Esophagus squamous epithelium (tissue), 5 donors: ENCODE results near the gene RALGAPA1. TPM values are rescaled to one million over a fixed set of nuclear protein-coding genes. Genes with fewer than 3 reads are reported as not detected.

Experiments
- DNase-seq: peaks from one replicate; lab custom pipeline; 2025; lab: John Stamatoyannopoulos, UW
- H3K27ac ChIP-seq, 4 donors: fragments of 200-600 bp; sonication (generic); one replicate each; pipeline ENCODE4 v1.5.1; 2016 to 2019; ENCODE audit warnings: mild to moderate bottlenecking in 1 of 4
- H3K27me3 ChIP-seq, 4 donors: fragments of 200-600 bp; sonication (generic); 1 replicate in 3 of 4; 2 replicates in 1 of 4; pipeline versions ENCODE4 v1.5.1 to v1.6.0; 2017 to 2021; ENCODE audit warnings: antibody characterized with exemption in 1 of 4
- H3K36me3 ChIP-seq, 3 donors: fragments of 200-600 bp; sonication (generic); one replicate each; pipeline ENCODE4 v1.5.1; 2016 to 2019
- H3K4me1 ChIP-seq, 3 donors: fragments of 200-600 bp; sonication (generic); one replicate each; pipeline ENCODE4 v1.5.1; 2017 to 2019
- H3K4me3 ChIP-seq, 4 donors: fragments of 200-600 bp; sonication (generic); 1 replicate in 3 of 4; 2 replicates in 1 of 4; pipeline ENCODE4 v1.5.1; 2016 to 2019; ENCODE audit warnings: mild to moderate bottlenecking in 2 of 4, moderate library complexity in 1 of 4
- H3K9me3 ChIP-seq, 3 donors: fragments of 200-600 bp; sonication (generic); one replicate each; pipeline ENCODE4 v1.5.1; 2016 to 2019
- CTCF ChIP-seq, 6 experiments: fragments of 450-650 bp in 4 of 6; fragments of 200-600 bp in 2 of 6; sonication (generic) in 2 of 6; IDR thresholded peaks; one replicate each; pipeline ENCODE4 v1.5.1; 2016 to 2019; ENCODE audit warnings: antibody characterized with exemption in 6 of 6, mild to moderate bottlenecking in 4 of 6, moderate library complexity in 4 of 6
- POLR2A ChIP-seq, 4 donors: fragments of 450-650 bp; IDR thresholded peaks; one replicate each; pipeline ENCODE4 v1.6.1; 2017; ENCODE audit warnings: antibody characterized with exemption in 4 of 4, mild to moderate bottlenecking in 4 of 4, moderate library complexity in 3 of 4
- WGBS, 2 donors: methylation state at CpG; one replicate each; pipeline ENCODE4 v1.1.5; 2018; 5-methylcytosine and 5-hydroxymethylcytosine counted together
- intact Hi-C: fragments of 100-400 bp; cut with DNase I; formaldehyde crosslinking; loops from one replicate; pipeline ENCODE4 v1.15.0; 2022
- total RNA-seq, 4 donors: library from RNA; depleted of rRNA; stranded (reverse); fragments of >200 nt; gene quantifications; one replicate each; pipeline ENCODE4 v1.1.0, GENCODE V29; 2016
- donor health status: DM: yes; HTN: yes; CAD: no.

The RALGAPA1 gene
- total RNA-seq, 4 donors from 2014 or later: 22.5 to 78.6 (median 39.8) TPM

- H3K27ac ChIP-seq: no peak overlapping the region
- no peak overlapping the region for H3K4me3 ChIP-seq
- TF ChIP-seq POLR2A (IDR thresholded peaks at IDR 0.05) (no peak), CTCF (IDR thresholded peaks at IDR 0.05) (no peak)
- no peaks in the 10 kb centered on the region for H3K36me3 ChIP-seq
- DNase-seq: no peak
- H3K27me3 ChIP-seq: no peaks in the 10 kb centered on the region
- H3K4me1 ChIP-seq: no peaks in the 10 kb centered on the region
- intact Hi-C loops: no loop called here
- WGBS, 2 donors: 88 to 100% methylated on average over 3 of the region's 3 CpGs
- no peaks in the 10 kb centered on the region for H3K9me3 ChIP-seq
Observed at GRCh38 chr14:35696119-35696518, 113.0 kb downstream of the RALGAPA1 start.

GRCh38 chr14:35695647-35696046 lies 113.4 kb downstream of the RALGAPA1 start:
- H3K9me3 ChIP-seq: no peaks in the 10 kb centered on the region
- H3K4me1 ChIP-seq: no peaks in the 10 kb centered on the region
- TF ChIP-seq POLR2A (IDR thresholded peaks at IDR 0.05) (no peak), CTCF (IDR thresholded peaks at IDR 0.05) (no peak)
- WGBS, 2 donors: 70 to 84% methylated on average over 1 of the region's 1 CpG
- H3K4me3 ChIP-seq: no peak overlapping the region
- H3K27me3 ChIP-seq: no peaks in the 10 kb centered on the region
- intact Hi-C loops: no loop called here
- no peaks in the 10 kb centered on the region for H3K36me3 ChIP-seq
- no peak overlapping the region for H3K27ac ChIP-seq
- DNase-seq: no peak

GRCh38 chr14:35695072-35695471 lies 114.0 kb downstream of the RALGAPA1 start:
- no peak for DNase-seq
- no peak overlapping the region for H3K4me3 ChIP-seq
- H3K27ac ChIP-seq: no peak overlapping the region
- WGBS, 2 donors: 40 to 90% methylated on average over 1 of the region's 1 CpG
- TF ChIP-seq CTCF (IDR thresholded peaks at IDR 0.05) (no peak), POLR2A (IDR thresholded peaks at IDR 0.05) (no peak)
- H3K4me1 ChIP-seq: no peaks in the 10 kb centered on the region
- intact Hi-C loops: no loop called here
- H3K9me3 ChIP-seq: no peaks in the 10 kb centered on the region
- no peaks in the 10 kb centered on the region for H3K27me3 ChIP-seq
- peaks cover 0 to 3% (median 0%) of the 10 kb centered on the region in 3 donors for H3K36me3 ChIP-seq

- H3K27me3 ChIP-seq: no peaks in the 10 kb centered on the region
- WGBS, 2 donors: 75 to 76% methylated on average over 3 of the region's 3 CpGs
- intact Hi-C loops: no loop called here
- TF ChIP-seq POLR2A (IDR thresholded peaks at IDR 0.05) (no peak), CTCF (IDR thresholded peaks at IDR 0.05) (no peak)
- H3K36me3 ChIP-seq: peaks cover 0 to 46% (median 14%) of the 10 kb centered on the region in 3 donors
- no peak for DNase-seq
- H3K9me3 ChIP-seq: no peaks in the 10 kb centered on the region
- H3K4me1 ChIP-seq: no peaks in the 10 kb centered on the region
- H3K4me3 ChIP-seq: no peak overlapping the region
- H3K27ac ChIP-seq: no peak overlapping the region
Observed at GRCh38 chr14:35689000-35689460, 120.1 kb downstream of the RALGAPA1 start.

GRCh38 chr14:35688126-35688826 lies 120.8 kb downstream of the RALGAPA1 start:
- no peak for DNase-seq
- TF ChIP-seq POLR2A (IDR thresholded peaks at IDR 0.05) (no peak), CTCF (IDR thresholded peaks at IDR 0.05) (no peak)
- WGBS, 2 donors: 91 to 93% methylated on average over 6 of the region's 6 CpGs
- Histone ChIP-seq H3K27ac (no peak overlapping the region), H3K4me1 (no peaks in the 10 kb centered on the region), H3K36me3 (peaks cover 0 to 52% (median 14%) of the 10 kb centered on the region in 3 donors), H3K4me3 (no peak overlapping the region), H3K27me3 (no peaks in the 10 kb centered on the region), H3K9me3 (no peaks in the 10 kb centered on the region)
- intact Hi-C loops: no loop called here
